CD4-positive, alpha-beta T cell treated with Interleukin-4 for 4 hours (primary cell): ENCODE results near the gene RAP1GDS1.
"Not testable (repeated sequence)": the region's sequence is repeated elsewhere in the genome, so short reads cannot be mapped to it uniquely, and the experiment has no call there.

Experiments
- DNase-seq: peaks from one replicate; pipeline ENCODE4 v3.0.0-alpha.2; 2020

RAP1GDS1 gene

DNA sequence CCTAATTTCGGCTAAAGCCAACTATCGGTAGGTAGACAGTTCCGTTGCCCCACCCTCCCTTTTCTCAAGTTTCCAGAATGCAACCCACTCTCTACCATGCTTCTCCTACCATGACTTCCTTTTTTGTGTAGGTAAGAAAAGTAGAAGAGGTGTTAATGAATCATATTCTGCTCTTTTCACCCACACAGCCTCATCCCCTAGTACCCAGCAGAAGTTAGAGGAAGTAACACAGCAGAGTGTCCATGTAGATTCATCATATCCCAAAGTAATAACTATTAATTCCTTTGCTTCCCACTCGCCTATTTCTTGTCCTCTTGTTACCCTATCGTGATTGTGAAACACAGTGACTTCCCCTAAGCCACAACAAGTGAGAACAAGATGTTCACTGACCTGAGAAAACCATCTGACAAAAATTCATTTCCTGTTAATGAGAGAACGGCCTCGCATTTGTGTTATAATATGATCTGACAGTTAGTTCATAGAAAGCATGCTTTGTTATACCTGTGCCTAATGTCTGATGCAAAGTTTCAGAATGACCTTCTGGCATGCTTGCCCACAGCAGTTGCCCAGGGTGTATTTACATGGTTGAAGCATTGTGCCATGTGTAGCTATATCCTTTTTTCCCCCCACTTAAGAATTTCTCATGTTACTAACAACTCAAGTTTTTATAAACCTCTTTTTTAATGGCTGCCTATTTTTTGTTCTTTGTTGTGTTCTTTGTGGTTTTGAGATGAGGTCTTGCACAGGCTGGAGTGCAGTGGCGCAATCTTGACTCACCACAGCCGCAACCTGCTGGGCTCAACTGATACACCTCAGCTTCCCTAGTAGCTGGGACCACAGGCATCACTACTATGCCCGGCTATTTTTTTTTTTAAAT lies 185.6 kb downstream of the RAP1GDS1 start:
- peak; percentile 76 for DNase-seq

DNA sequence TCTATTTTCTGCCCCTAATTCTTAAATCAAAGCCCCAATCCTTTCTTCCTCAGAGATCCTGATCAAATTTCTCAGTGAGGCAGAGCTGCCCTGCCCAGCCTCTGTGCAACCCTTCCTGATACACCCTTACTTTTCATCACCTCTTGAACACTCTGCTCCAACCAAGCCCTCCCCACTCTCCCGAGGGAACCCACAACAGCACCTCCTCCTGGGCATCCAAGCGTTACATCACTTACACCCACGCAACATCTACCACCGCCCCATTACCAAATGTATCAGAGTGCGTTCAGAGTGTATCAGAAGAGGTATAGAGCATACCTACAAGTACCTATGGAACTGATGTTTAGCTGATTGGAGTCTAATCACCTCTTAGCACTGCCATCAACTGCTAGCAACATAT lies 186.5 kb downstream of the RAP1GDS1 start:
- no peak for DNase-seq

DNA sequence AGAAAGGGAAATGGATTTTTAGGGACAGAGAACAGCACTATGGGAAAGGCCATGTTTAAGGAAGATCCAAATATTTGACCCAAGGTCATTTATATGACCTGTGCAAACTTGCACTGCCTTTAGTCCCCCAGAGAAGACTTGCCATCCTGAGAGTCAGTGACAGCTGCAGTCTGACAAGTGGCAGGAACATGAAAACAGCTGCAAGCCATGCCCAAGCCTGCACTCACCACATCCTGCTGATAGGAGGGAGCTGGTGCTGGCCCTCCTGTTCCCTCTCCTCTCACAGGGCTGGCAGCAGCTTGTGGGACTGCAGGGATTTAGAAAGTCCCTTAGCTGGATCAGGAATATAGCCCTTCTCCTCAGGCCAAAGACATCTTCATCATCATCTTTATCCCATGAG lies 187.7 kb downstream of the RAP1GDS1 start:
- DNase-seq, result peak; percentile 27

GRCh38 chr4:98452091-98452490 lies 190.9 kb downstream of the RAP1GDS1 start:
- DNase-seq, result no peak

GRCh38 chr4:98457422-98457821 lies 196.2 kb downstream of the RAP1GDS1 start:
- not testable (repeated sequence) for DNase-seq

DNA sequence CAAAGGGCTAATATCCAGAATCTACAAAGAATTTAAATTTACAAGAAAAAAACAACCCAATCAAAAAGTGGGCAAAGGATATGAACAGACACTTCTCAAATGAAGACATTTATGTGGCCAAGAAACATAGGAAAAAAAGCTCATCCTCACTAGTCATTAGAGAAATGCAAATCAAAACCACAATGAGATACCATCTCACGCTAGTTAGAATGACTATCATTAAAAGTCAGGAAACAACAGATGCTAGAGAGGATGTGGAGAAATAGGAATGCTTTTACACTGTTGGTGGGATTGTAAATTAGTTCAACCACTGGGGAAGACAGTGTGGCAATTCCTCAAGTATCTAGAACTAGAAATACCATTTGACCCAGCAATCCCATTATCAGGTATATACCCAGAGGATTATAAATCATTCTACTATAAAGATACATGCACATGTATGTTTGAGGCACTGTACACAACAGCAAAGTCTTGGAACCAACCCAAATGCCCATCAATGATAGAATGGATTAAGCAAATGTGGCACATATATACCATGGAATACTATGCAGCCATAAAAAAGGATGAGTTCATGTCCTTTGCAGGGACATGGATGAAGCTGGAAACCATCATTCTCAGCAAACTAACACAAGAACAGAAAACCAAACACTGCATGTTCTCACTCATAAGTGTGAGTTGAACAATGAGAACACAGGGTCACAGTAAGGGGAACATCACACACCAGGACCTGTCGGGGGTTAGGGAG lies 200.1 kb downstream of the RAP1GDS1 start:
- not testable (repeated sequence) for DNase-seq

DNA sequence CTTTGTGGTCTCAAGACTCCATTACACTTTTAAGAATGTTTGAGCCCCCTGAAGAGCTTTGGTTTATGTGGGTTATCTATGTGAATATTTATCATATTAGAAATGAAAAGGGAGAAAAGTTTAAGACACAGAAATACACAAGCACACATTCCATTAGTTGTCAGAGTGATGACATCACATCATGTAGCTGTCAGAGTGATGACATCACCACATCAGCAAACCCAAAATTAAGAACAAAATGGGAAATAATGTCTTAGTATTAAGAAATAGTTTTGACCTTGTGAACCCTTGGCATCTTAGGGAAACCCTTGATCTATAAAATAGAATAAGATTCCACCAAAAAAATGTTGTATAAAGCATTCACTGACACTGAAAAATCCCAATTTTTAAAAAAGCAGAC lies 201.3 kb downstream of the RAP1GDS1 start:
- no peak for DNase-seq

GRCh38 chr4:98466868-98467599 lies 205.8 kb downstream of the RAP1GDS1 start:
- DNase-seq, result no peak

- peak; percentile 82 for DNase-seq
Observed at GRCh38 chr4:98467627-98468072, 206.5 kb downstream of the RAP1GDS1 start.

DNA sequence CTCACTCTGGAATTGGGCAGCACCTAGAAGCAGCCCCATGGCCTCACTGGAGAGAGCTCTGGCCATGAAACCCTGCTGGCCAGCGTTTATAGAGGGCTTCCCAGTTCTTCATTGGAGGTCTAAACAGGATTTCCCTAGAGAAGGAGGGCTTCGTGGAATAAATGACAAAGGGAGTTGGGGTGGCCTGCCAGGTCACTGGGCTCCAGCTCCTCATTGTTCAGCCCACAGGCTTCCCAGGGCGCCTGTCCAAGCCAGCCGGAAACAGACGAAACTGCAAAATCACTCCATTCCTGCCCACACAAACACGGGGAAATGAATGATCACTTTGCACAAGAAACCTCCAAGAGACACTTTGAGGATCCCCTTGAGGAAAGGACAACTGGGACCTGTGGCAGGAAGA lies 207.5 kb downstream of the RAP1GDS1 start:
- no peak for DNase-seq

DNA sequence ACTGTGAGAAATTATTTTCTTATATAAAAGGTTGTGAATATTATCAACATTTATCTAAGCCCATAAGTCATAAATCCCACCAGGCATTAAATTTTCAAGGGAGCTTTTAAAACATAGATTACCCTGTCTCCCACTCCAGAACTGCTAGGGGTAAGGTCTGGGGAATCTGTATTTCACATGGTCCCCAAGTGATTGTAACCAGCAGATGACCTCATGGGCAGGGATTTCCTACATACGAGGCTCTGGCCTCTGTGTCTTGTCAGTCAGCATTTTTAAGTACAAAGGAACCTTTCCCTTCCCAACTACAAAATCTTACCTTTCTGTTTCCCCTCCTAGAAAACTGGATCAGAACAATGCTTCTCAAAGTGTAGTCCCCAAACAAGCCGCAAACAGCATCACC lies 208.6 kb downstream of the RAP1GDS1 start:
- no peak for DNase-seq

DNA sequence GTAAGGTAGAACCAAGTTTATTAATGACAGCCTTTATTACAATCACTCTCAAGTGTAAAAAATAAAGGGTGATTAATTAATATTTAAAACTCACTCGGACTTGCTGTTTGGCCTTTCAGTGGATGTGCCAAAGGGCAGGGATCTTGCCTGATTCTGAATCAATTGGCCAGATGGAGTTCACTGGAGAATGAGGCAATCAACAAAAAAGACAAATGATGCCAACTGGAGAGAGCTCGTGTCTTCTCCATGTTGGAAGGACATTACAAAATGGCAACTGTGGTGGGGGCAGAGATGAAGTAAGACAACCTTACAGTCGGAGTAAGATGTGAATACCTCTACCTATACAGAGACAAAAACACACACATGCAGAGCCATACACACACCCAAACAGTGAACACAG lies 209.2 kb downstream of the RAP1GDS1 start:
- DNase-seq, result no peak

DNA sequence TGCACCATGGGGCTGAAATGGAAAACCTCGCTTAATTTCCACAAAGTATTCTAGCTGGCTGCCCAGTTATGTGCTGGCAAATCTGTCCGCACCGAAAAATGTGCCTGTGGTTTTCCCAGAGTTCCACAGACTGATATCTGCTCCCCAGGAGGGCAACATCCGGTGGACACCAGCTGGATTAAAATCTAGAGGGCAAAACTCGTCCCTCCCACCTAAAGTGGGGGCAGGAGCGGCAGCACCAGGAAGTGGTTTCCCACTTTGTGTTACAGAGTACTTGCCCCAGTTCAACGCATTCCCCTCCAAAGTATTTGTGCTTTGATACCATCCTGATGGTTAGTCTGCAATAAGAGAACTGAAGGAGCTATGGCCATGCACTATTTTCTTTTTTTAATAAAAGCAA lies 209.6 kb downstream of the RAP1GDS1 start:
- DNase-seq, result no peak

- no peak for DNase-seq
Observed at GRCh38 chr4:98473046-98473445, 211.9 kb downstream of the RAP1GDS1 start.

DNA sequence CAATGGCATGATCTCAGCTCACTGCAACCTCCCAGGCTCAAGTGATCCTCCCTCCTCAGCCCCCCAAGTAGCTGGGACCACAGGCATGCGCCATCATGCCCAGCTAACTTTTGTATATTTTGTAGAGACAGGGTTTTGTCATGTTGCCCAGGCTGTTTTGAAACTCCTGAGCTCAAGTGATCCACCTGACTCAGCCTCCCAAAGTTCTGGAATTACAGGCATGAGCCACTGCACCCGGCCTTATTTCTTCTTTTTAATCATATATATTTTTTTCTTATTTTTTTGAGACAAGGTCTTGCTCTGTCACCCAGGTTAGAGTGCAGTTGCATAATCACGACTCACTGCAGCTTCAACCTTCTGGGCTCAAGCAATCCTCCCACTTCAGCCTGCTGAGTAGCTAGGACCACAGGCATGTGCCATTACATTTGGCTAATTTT lies 213.2 kb downstream of the RAP1GDS1 start:
- no peak for DNase-seq

GRCh38 chr4:98476891-98477290 lies 215.7 kb downstream of the RAP1GDS1 start:
- DNase-seq, result no peak

- DNase-seq, result not testable (repeated sequence)
Observed at GRCh38 chr4:98479590-98479989, 218.4 kb downstream of the RAP1GDS1 start.

DNA sequence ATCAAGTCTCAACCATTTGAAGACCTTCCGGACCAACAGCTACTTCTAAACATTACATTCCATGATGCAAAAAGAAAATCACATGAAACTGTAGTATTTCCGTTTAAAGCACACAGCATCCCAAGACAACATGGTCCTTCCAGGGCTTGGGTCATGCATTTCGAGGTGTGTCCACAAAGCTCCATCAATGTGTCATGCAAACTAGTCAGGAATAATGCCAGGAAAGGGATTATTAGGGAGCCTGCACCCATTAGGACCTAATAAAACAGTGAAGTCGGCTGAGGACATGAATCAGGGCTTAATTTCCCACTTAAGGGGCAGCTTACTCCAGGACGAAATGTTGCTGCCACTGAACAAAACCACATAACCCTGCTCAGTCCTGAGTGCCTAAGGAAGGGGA lies 219.4 kb downstream of the RAP1GDS1 start:
- no peak for DNase-seq

DNA sequence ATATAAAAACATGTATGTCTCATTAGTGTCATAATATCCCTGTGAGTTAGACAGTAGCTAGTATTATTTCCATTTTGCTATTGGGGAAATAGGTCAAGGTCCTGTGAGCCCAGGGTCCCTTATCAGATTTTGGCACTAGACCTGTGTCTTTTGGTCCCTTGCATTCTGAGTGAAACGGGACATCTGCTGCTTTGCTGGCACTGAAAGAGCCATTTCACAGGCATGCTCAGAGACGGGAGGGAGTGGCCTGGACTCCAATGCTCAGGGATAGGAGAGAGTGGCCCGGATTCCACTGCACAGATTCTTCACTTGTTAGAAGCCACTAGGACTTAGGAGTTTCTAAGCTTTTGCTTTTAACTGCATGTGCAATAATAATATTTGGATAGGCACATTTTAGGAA lies 220.0 kb downstream of the RAP1GDS1 start:
- no peak for DNase-seq

DNA sequence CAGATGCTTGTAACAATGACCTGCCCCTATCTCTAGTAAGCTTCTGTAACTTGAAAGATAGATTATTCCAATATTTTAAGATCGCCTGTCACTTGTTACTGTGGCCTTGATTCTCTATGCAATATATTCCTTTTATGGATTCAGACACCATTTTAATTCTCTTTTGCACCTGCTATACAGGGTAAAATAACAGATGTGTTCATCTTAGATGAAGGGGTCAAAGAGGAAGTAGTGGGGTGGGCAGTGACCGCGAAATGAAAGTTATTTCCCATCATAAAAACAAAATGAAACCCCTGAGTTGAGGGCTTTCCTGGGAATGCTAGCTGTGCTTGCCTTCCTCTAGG lies 221.3 kb downstream of the RAP1GDS1 start:
- no peak for DNase-seq

DNA sequence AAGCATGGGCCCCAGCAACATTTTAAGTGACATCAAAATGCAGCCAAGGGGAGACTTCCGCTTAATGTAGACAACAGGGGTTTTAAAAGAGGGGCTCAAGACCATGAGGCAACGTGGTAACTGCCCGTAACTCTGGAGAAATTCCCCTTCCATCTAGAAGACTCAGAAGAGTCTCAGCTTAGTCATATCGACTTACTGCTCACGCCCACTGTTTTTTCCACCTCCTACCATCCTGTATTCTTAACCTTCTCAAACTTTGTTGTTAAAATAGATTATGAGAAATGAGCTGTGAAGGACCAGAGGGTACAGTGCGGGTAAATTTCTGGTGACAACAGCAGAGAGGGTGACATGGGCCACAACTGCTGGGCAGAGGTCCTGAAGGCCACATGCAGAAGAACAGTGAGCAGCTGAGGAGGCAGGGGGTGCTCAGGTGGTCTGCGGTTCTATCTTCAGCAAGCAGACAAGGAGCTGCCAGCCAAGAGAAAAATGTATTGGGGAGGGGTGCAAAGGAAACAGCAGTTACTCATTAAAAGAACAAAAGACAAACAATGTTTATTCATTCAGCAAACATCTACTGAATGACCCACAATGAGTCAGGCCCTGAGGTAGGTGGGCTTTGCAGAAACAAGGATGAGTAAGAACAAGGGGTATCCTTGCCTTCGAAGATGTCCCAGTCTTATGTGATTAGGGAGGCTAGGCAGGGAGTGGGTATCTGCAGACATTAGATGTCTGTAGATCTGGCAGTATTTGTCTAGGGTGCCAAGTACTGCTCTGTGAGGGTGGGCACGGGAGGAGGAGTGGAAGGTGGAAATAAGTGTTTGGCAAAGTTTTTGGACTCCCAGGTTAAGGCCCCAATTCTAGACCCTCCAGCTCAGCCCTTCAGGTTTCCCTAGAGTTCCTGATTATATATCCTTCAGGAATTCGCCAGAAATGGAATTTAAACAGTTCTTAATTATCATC lies 221.9 kb downstream of the RAP1GDS1 start:
- DNase-seq, result no peak

- DNase-seq, result no peak
Observed at GRCh38 chr4:98484031-98484430, 222.8 kb downstream of the RAP1GDS1 start.
